ENCODE measurements around the gene POU2F3.

GRCh38 chr11:120231963-120232362, 8.0 kb upstream of the POU2F3 start:
- TF ChIP-seq CTCF (conservative IDR thresholded peaks at IDR 0.05; ENCODE audit: low read depth, low read length) = no peak
- TF ChIP-seq EZH2phosphoT487 (IDR thresholded peaks at IDR 0.05; ENCODE audit: borderline replicate concordance, low read length) = no peak
